Effector memory CD8-positive, alpha-beta T cell (primary cell): ENCODE data around the gene CITED1.
A peak's percentile ranks its signal among the peaks of the same experiment; 100 is the strongest.

Experiments used
- ATAC-seq: fragments of 150-1000 bp; cut with Tn5 transposase; replicated peaks from 2 replicates; pipeline ENCODE4 v1.10.0; 2021; ENCODE audit warnings: mild to moderate bottlenecking, moderate library complexity
- DNase-seq, 3 experiments: peaks; one replicate each; pipeline ENCODE4 v3.0.0; 2021
- H3K27ac Mint-ChIP-seq, 2 donors: one replicate each; pipeline ENCODE4 v1.8.0; 2022; ENCODE audit warnings: mild to moderate bottlenecking in 2 of 2, mixed read lengths in 2 of 2, moderate library complexity in 2 of 2
- H3K27me3 Mint-ChIP-seq, 2 donors: one replicate each; pipeline ENCODE4 v1.8.0; 2022; ENCODE audit warnings: mixed read lengths in 2 of 2
- H3K36me3 Mint-ChIP-seq: one replicate; pipeline ENCODE4 v1.8.0; 2022; ENCODE audit warnings: mild to moderate bottlenecking, moderate library complexity, mixed read lengths; ENCODE audit not compliant: insufficient read depth
- H3K4me1 Mint-ChIP-seq, 2 donors: one replicate each; pipeline ENCODE4 v1.8.0; 2022; ENCODE audit warnings: low read depth in 2 of 2, mixed read lengths in 2 of 2
- H3K4me3 Mint-ChIP-seq, 2 donors: one replicate each; pipeline ENCODE4 v1.8.0; 2022; ENCODE audit warnings: mild to moderate bottlenecking in 2 of 2, mixed read lengths in 2 of 2, moderate library complexity in 2 of 2
- H3K9me3 Mint-ChIP-seq, 2 donors: one replicate each; pipeline ENCODE4 v1.8.0; 2022; ENCODE audit warnings: mixed read lengths in 2 of 2

CITED1 gene

DNA sequence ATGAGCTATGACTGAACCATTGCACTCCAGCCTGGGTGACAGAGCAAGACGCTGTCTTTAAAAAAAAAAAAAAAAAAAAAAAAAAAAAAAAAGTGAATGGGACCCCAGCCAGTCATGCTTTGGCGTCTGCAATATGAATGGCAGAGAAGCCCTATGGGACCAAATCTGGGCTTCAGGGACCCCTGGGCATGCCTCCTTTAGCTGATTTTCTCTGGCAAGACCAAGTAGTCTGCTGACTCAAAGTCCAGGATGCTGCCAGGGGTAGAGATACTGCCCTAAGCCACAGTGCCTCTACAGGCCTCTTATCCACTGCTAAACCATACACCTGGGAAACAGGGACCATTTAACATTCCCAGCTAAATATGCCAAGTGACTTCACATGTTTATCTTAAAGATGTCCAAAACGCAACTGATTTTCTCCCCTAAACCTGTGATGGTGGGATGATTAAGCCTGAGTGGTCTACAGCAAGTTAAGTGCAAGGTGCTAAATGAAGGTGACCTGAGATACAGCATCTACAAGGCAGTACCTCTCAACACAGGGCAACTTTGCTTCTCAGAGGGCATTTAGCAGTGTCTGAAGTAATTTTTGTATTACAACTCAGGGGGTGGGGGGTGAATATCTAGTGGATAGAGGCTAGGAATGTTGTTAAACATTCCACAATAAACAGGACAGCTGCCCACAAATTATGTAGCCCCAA lies 34.5 kb downstream of the CITED1 start:
- Mint-ChIP-seq H3K4me3 (no peak overlapping the region), H3K27me3 (no peaks in the 10 kb centered on the region), H3K36me3 (peaks cover 64% of the 10 kb centered on the region), H3K4me1 (peaks cover 27 to 35% of the 10 kb centered on the region in 2 donors), H3K27ac (peak overlapping the region in 1 of 2 donors; percentile 50), H3K9me3 (no peaks in the 10 kb centered on the region)
- DNase-seq (no peak), ATAC-seq (no peak)

DNA sequence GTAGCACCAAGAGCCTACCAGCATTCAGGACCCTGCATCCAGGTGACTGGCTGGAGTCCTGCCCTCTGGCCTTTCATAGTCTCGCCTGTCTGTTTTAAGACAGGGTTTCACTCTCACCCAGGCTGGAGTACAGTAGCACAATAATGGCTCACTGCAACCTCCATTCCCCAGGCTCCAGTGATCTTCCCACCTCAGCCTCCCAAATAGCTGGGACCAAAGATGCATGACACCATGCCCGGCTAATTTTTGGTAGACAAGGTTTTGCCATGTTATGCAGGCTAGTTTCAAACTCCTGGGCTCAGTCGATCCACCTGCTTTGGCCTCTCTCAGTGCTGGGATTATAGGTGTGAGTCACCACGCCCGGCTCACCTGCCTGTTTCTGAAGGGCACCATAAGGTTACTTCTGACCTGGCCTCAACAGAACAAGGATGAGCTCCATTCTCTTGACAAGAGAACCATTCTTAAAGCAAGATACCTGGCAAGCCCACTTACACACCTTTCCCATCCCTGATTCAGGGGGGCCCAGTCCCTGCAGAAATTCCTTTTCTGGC lies 35.3 kb downstream of the CITED1 start:
- Mint-ChIP-seq H3K4me3 (no peak overlapping the region), H3K27ac (no peak overlapping the region), H3K4me1 (peaks cover 23 to 27% of the 10 kb centered on the region in 2 donors), H3K36me3 (peaks cover 59% of the 10 kb centered on the region), H3K9me3 (no peaks in the 10 kb centered on the region), H3K27me3 (no peaks in the 10 kb centered on the region)
- no peak for DNase-seq
- ATAC-seq = no peak

DNA sequence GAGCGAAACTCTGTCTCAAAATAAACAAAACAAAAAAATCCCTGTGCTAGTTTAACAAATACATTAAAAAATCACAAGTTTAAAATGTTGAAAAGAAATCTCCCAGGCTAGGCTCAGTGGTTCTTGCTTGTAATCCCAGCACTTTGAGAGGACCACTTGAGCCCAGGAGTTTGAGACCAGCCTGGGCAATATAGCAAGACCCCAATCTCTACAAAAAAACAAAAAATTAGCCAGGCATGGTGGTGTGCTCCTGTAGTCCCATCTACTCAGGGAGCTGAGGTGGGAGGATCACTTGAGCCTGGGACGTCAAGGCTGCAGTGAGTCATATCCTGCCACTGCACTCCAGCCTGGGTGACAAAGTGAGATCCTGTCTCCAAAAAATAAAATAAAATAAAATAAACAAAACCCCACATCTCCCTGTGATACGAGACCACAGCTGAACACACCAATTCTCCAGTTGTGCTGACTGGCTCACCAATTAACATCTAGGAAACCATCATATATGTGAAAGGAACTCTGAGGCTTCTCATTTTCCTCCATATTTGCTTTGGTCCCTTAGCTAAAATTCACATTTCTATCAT lies 36.0 kb downstream of the CITED1 start:
- H3K36me3 Mint-ChIP-seq = peaks cover 54% of the 10 kb centered on the region
- ATAC-seq = peak; percentile 48
- no peaks in the 10 kb centered on the region for H3K9me3 Mint-ChIP-seq
- H3K4me3 Mint-ChIP-seq = no peak overlapping the region
- peak overlapping the region in 1 of 2 donors; percentile 38 for H3K27ac Mint-ChIP-seq
- no peaks in the 10 kb centered on the region for H3K27me3 Mint-ChIP-seq
- peaks cover 19 to 22% of the 10 kb centered on the region in 2 donors for H3K4me1 Mint-ChIP-seq
- no peak for DNase-seq

DNA sequence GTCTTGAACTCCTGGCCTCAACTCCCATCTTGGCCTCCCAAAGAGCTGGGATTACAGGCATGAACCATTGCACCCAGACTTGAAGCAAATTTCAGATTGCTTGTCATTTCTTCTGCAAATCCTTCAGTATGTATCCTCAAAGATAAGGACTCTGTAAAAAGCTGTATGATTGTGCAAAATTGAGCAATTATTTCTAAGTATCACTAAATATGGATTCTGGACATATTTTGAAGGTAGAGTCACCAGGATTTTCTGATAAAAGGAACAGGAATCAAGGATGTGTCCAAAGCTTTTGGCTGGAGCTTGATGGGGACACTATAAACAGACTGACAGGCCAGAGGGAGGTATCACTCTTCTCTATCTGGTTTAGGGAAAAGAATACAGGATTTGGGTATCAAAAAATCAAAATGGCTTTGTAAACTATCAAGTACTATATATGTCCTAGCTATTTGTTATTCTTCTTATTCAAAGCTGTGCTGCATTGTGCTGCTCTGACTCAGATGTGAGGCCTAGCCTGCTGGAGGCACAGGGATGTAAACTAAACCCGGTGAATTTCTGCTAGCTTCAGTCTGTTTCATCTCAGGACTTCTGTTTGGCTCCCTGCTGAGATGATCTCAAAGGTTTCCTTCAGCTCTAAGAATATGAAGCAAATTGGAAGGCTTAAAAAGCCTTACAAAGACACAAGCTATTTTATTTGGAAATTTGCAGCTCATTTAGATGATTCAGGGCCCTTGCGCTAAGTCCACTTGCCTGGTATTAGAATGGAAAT lies 36.9 kb downstream of the CITED1 start:
- Mint-ChIP-seq H3K27me3 (no peaks in the 10 kb centered on the region), H3K4me3 (no peak overlapping the region), H3K36me3 (peaks cover 44% of the 10 kb centered on the region), H3K9me3 (no peaks in the 10 kb centered on the region), H3K4me1 (peaks cover 10 to 13% of the 10 kb centered on the region in 2 donors), H3K27ac (peak overlapping the region; percentile 4 to 38)
- DNase-seq = no peak
- no peak for ATAC-seq

DNA sequence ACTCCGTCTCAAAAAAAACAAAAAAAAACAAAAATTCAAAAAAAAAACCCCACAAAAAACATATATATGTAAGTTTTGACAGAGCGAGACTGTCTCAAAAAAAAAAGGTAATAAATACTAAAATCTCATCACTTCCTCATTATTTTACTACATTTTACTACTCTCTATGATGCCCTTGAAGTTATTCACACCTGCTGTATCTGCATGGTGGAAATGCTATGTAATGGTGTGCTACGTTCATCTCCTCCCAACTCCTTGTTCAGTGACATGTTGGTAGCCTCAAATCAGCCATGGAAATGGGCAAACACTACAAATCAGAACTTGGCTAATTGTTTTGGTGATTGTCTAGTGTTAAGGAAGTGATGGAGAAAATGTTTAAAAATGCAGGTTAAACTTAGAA lies 40.5 kb downstream of the CITED1 start:
- H3K9me3 Mint-ChIP-seq = no peaks in the 10 kb centered on the region
- no peak overlapping the region for H3K27ac Mint-ChIP-seq
- peaks cover 14% of the 10 kb centered on the region for H3K36me3 Mint-ChIP-seq
- no peak overlapping the region for H3K4me3 Mint-ChIP-seq
- H3K27me3 Mint-ChIP-seq = no peaks in the 10 kb centered on the region
- ATAC-seq (no peak), DNase-seq (no peak)
- no peaks in the 10 kb centered on the region for H3K4me1 Mint-ChIP-seq

DNA sequence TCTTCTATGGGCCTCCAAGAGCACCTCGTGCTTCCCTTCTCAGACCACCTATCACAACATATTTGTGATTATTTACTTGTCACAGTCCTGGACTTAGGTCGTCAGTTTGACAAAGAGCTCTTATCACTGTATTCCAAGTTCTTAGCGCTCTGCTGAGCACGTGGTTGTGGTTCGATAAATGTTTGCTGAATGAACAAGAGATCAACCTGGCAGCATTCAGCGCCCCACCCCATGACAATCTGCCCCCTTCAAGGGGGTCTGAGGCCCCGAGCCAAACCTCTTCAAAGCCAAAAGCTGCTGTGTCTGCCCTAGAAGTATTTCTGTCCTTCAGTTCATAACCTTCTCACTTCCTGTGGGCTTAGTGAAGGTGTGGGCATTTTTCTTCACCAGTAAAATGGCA lies 43.6 kb downstream of the CITED1 start:
- H3K27me3 Mint-ChIP-seq = peaks cover 0 to 1% of the 10 kb centered on the region in 2 donors
- H3K36me3 Mint-ChIP-seq = no peaks in the 10 kb centered on the region
- no peaks in the 10 kb centered on the region for H3K9me3 Mint-ChIP-seq
- H3K4me1 Mint-ChIP-seq = no peaks in the 10 kb centered on the region
- no peak overlapping the region for H3K4me3 Mint-ChIP-seq
- DNase-seq (no peak), ATAC-seq (no peak)
- no peak overlapping the region for H3K27ac Mint-ChIP-seq

DNA sequence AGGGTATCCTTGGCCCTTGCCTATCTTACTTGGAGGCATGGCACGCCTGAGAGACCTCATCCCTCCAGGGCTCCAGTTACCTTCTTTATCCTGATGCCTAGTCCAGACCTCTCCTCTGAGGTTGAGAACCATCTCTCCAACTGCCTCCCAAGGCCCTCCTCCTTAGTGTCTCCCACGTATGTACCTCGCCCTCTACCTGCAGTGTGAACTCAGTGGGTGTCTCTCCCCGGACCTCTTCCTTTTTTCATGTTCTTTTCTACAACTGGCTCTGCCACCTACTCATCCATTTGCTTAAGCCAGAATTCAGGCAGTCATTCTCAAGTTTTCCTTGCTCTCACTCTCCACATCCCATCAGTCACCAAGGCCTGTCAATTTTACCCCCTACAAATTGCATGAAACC lies 45.3 kb downstream of the CITED1 start:
- H3K4me1 Mint-ChIP-seq = no peaks in the 10 kb centered on the region
- no peak overlapping the region for H3K27ac Mint-ChIP-seq
- no peak for ATAC-seq
- H3K27me3 Mint-ChIP-seq = peaks cover 3 to 17% of the 10 kb centered on the region in 2 donors
- H3K36me3 Mint-ChIP-seq = peaks cover 4% of the 10 kb centered on the region
- no peak overlapping the region for H3K4me3 Mint-ChIP-seq
- no peaks in the 10 kb centered on the region for H3K9me3 Mint-ChIP-seq
- no peak for DNase-seq

DNA sequence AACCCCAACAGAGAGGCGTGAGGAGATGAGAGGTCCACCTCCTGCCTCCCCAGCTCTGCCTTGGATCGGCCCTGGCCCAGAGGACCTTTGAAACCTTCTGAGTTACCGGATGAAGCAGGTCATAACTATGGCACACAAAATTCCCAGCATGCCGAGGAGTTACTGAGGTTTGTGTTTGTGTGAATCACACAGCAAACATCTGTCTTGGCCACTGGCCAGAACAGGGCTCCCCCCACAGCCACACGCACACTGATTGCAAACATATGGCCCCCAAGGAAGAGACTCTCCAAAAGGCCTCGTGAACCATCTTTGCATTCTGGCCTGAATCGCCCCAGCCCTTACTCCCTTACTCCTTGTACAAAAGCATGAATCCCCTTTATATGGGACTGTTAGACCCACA lies 47.5 kb downstream of the CITED1 start:
- no peak for DNase-seq
- no peaks in the 10 kb centered on the region for H3K4me1 Mint-ChIP-seq
- H3K27me3 Mint-ChIP-seq = peaks cover 18 to 35% of the 10 kb centered on the region in 2 donors
- H3K9me3 Mint-ChIP-seq = no peaks in the 10 kb centered on the region
- H3K4me3 Mint-ChIP-seq = no peak overlapping the region
- peaks cover 4% of the 10 kb centered on the region for H3K36me3 Mint-ChIP-seq
- no peak overlapping the region for H3K27ac Mint-ChIP-seq
- no peak for ATAC-seq

DNA sequence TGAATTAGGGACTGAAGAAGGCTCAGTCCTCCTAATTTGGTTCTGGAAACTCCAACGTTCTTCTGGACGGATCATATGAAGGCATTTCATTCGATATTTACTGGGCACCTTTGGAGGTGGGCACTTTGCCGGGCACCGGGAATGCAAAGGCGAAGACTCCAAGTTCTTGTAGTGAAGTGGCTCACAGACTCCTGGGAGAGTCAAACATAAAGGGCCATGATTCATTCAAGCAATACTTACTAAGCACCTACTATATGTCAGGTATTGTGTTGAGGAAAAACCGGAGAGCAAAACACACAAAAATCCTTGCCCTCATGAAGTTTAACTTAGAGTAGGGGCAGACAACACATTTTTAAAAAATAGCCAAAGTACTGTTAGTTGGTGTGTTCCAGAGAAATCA lies 49.9 kb downstream of the CITED1 start:
- no peak for DNase-seq
- ATAC-seq = no peak
- no peak overlapping the region for H3K4me3 Mint-ChIP-seq
- peaks cover 4% of the 10 kb centered on the region for H3K36me3 Mint-ChIP-seq
- peaks cover 24 to 41% of the 10 kb centered on the region in 2 donors for H3K27me3 Mint-ChIP-seq
- H3K9me3 Mint-ChIP-seq = no peaks in the 10 kb centered on the region
- H3K27ac Mint-ChIP-seq = no peak overlapping the region
- H3K4me1 Mint-ChIP-seq = no peaks in the 10 kb centered on the region

DNA sequence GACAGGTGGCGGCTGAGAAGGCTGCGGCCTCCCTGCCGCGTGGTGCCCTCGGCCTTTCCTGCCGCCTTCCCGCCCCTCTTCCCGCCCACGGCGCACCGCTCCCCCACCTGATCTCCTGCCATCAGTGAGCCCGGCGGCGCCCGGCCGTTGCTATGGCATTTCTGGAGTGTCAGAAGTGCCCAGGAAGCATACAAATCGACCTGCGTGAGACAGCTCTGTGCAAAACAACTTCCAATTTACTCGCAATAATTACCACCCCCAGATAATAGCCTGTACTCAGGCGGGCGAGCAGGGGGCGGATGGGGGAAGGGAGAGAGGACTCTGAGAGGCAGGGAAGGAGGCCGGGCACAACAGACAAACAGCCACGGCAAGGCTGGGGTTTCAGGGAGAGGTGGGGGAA lies 50.3 kb downstream of the CITED1 start:
- H3K4me3 Mint-ChIP-seq = no peak overlapping the region
- no peak overlapping the region for H3K27ac Mint-ChIP-seq
- ATAC-seq (no peak), DNase-seq (no peak)
- peaks cover 4% of the 10 kb centered on the region for H3K36me3 Mint-ChIP-seq
- H3K27me3 Mint-ChIP-seq = peaks cover 24 to 41% of the 10 kb centered on the region in 2 donors
- no peaks in the 10 kb centered on the region for H3K4me1 Mint-ChIP-seq
- H3K9me3 Mint-ChIP-seq = no peaks in the 10 kb centered on the region

DNA sequence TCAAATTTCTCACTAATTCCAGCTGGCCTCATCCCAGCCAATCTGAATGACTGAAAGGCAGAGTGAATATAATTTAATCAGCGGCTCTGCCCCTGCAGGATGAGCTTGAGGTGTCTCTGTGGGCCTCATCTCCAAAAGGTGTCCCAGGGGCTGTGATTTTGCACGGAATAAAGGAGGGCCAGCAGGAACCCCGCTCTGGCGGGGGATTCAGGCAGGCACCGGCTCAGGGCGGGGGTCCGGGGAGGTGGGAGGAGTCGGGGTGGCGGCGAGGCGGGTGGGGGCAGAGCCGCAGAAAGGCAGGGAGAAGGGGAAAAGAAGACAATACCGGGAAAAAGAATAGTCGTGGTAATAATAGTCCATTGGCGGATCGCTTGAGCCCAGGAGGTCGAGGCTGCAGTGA lies 50.9 kb downstream of the CITED1 start:
- Mint-ChIP-seq H3K27me3 (peaks cover 24 to 41% of the 10 kb centered on the region in 2 donors), H3K4me3 (no peak overlapping the region), H3K36me3 (peaks cover 4% of the 10 kb centered on the region), H3K27ac (no peak overlapping the region), H3K4me1 (no peaks in the 10 kb centered on the region), H3K9me3 (no peaks in the 10 kb centered on the region)
- no peak for ATAC-seq
- DNase-seq = no peak

DNA sequence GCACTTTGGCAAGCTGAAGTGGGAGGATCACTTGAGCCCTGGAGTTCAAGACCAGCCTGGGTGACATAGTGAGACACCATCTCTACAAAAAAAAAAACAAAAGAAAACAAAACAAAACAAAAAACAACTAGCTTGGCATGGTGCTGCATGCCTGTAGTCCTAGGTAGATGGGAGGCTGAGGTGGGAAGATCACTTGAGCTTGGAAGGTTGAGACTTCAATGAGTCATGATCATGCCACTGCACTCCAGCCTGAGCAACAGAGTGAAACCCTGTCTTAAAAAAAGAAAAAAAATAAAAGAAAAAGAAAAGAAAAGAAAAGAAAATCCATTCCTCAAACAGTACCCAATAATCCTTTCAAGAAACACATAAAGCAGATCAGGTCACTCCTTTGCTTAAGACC lies 52.0 kb downstream of the CITED1 start:
- H3K4me1 Mint-ChIP-seq = no peaks in the 10 kb centered on the region
- peaks cover 24 to 41% of the 10 kb centered on the region in 2 donors for H3K27me3 Mint-ChIP-seq
- H3K27ac Mint-ChIP-seq = no peak overlapping the region
- ATAC-seq (no peak), DNase-seq (no peak)
- peaks cover 4% of the 10 kb centered on the region for H3K36me3 Mint-ChIP-seq
- no peaks in the 10 kb centered on the region for H3K9me3 Mint-ChIP-seq
- H3K4me3 Mint-ChIP-seq = no peak overlapping the region
